HG02588 (cell line): ENCODE measurements around the gene AKR1D1.
A peak's percentile ranks its signal among the peaks of the same experiment; 100 is the strongest.
"Not testable (repeated sequence)": the region's sequence is repeated elsewhere in the genome, so short reads cannot be mapped to it uniquely, and the experiment has no call there.

Experiments used
- ATAC-seq: cut with Tn5 transposase; IDR thresholded peaks from one replicate; pipeline ENCODE4 v1.9.1; 2021; ENCODE audit warnings: mild to moderate bottlenecking, moderate library complexity; ENCODE audit not compliant: unreplicated experiment

AKR1D1 gene

DNA sequence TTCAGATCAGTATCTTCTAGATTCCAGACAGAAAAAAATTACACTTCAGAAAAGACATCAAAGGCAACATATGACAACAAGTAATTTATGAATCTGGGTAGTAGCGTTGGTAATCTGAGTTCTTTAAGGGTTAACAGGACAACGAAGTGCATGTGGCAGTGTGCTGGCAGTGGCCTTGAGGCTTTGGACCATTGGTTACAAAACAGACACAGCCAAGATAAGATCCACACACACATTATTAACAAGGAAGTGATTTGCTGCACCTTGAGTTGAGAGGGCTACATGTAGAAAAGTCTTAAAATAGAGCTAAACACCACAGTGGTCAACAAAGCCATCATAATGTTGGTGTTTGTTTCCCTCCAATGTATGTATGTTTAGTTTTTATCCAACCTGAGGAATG lies 40.6 kb downstream of the AKR1D1 start:
- no peak for ATAC-seq

DNA sequence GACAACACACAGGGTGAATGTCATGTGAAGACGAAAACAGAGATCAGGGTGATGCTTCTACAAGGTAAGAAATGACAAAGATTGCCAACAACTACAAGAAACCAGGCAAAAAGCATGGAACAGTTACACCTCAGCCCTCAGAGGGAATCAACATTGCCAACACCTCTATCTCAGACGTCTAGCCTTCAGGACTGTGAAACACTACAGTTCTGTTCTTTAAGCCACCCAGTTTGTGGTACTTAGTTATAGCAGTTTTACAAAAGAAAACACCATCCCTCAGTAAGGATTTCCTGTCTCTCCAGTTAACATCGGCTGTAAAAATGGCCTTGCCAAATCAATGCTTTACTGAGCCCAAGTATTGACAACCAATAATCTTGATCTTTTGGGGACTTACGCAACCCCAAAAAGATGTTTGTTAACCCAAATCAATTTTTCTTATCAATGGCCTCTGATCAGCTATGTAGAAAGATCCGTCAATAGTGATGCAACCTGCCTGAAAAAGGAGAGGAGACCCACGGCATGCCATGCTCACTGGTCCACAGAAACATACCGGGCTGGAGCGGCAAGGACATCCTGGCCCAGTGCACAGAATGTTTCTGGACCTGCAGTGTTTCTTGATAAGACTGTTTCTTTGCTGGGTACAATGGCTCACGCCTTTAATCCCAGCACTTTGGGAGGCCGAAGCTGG lies 44.0 kb downstream of the AKR1D1 start:
- ATAC-seq: no peak

DNA sequence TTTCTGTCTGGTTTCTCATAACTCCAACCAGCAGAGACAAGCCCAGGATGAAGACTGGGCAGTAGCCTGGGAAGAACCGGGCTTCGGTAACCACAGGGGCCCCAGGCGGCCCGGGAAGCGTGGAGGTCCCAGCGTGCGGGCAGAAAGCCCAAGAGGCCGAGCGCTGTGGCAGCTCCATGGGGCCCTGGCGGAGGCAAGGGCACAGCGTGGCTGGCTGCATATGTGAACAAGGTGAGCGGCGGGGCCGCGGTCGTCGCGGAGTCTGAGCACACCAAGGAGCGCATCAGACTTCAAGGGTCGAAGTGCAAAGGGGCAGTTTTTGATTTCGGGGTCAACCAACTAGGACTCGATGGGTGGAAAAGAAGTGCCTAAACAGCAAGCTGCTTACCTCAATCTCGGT lies 45.9 kb downstream of the AKR1D1 start:
- no peak for ATAC-seq

DNA sequence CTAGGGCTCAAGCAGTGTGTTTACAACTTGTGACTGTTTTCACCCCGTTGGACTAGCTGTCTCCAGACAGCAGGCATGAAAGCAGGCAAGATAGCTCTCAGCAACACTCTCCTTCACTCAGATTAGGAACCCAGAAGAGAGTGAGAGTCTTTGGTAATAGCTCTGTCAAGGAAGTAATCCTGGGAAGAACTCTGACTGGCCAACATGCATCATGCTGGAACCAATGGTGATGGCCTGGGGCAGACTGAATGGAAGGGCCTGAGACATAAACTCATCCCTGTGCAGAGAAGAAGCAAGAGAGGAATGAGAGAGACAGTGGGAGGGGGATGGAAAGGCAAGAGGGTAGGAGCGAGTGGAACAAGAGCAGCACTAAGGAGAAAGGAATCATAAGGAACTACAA lies 48.9 kb downstream of the AKR1D1 start:
- ATAC-seq: no peak

DNA sequence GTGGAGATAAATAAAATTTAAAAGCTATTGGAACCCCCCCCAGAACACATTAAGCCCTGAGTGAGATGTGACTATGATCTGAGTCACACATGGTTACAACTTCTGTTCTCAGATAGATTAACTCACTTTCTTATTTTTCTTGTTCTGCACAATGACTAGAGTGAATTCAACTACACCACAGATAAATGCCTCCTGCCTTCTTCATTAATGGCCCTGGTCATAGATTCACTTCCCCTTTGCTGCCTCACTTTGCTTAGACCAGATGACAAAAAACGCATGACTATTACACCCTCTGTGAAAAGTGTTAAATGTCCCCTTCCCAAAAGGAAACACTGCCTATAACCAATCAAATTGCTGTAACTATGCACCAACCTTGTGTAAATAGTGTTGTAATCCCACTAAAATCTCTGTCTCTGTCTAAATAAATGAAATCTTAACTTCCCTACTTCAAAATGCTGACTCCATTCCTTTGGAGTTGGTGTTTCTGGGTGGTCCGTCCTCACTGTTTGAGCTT lies 49.4 kb downstream of the AKR1D1 start:
- ATAC-seq: no peak

DNA sequence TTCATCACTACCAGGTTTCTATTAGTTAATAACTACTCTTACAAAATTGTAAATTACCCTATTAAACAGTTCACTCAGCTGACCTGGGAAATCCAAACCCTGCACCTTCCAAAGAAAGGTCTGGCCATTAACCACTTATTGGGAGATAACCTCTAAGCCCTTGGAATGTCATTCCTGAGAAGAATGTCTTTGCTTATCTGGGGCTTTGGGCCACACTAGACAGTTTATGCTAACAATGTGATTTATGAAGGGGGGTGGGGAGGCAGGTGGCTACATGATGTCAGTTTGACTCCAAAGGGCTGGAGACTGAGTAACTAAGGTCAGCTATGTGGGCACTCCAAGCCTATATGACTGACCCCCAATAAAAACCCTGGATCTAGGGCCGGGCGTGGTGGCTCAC lies 50.7 kb downstream of the AKR1D1 start:
- no peak for ATAC-seq

DNA sequence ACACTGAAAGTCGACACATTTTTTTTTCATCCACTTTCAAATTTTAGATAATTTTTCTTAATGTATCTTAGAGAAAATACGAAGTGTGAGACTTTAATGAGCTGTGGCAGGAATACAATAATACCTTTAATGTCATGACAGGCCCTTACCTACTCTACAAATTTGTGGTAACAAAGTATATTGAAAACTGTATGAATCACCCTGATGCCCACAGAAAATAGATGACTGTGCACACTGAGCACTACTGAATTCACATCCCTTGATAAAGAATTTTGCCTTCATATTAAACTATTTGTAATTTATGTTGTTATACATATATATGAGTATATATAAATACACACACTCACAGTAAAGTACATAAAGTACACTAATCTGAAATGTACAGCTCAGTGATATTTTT lies 51.7 kb downstream of the AKR1D1 start:
- no peak for ATAC-seq

DNA sequence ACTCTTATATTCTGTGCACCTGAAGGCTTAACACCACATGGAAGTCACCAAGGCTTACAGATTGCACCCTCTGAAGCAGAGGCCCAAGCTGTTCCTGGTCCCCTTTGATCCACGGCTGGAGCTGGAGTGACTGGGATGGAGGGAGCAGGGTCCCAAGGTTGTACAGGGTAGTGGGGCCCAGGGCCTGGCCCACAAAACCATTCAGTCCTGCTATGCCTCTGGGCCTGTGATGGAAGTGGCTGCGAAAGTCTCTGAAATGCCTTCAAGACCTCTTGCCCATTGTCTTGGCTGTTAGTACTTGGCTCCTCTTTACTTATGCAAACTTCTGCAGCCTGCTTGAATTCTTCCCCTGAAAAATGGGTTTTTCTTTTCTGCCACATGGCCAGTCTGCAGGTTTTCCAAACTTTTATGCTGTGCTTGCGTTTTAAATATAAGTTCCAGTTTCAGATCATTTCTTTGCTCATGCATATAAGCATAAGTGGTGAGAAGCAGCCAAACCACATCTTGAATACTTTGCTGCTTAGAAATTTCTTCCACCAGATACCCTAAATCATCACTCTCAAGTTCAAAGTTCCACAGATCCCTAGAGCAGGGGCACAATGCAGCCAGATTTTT lies 53.4 kb downstream of the AKR1D1 start:
- ATAC-seq: no peak

DNA sequence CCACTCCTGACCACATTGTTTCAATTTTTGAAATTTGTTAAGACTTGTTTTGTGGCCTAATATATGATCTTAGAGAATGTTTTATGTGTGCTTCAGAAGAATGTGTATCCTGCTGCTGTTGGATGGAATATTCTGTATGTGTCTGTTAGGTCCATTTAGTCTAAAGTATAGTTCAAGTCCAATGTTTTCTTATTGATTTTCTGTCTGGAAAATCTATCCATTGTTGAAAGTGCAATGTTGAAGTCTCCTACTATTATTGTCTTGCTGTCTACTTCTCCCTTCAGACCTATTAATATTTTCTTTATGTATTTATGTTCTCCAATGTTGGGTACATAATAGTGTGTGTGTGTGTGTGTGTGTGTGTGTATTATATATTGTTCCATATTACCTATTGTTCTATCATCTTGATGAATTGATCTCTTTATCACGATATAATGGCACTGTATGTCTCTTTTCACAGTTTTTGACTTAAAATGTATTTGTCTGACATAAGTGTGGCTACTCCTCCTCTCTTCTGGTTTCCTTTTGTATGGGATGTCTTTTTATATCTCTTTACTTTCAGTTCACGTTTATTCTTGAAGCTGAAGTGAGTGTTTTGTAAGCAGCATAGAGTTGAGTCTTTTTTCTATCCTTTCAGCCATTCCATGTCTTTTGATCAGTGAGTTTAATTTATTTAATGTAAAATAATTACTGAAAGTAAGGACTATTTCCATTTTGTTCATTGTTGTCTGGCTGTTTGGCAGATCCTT lies 61.3 kb downstream of the AKR1D1 start:
- peak; percentile 76 for ATAC-seq

DNA sequence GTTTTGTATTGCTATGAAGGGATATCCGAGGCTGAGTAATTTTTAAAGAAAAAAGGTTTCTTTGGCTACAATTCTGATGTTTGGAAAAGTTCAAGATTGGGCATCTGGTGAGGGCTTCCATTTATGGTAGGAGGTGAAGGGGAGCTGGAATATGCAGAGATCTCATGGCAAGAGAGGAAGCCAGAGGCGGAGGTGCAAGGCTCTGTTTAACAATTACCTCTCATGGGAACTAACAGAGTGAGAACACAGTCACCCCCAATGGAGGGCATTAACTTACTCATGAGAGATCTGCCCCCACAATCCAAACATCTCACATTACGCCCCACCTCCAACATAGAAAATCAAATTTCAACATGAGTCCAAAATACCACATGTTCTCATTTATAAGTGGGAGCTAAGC lies 62.0 kb downstream of the AKR1D1 start:
- peak; percentile 35 for ATAC-seq

DNA sequence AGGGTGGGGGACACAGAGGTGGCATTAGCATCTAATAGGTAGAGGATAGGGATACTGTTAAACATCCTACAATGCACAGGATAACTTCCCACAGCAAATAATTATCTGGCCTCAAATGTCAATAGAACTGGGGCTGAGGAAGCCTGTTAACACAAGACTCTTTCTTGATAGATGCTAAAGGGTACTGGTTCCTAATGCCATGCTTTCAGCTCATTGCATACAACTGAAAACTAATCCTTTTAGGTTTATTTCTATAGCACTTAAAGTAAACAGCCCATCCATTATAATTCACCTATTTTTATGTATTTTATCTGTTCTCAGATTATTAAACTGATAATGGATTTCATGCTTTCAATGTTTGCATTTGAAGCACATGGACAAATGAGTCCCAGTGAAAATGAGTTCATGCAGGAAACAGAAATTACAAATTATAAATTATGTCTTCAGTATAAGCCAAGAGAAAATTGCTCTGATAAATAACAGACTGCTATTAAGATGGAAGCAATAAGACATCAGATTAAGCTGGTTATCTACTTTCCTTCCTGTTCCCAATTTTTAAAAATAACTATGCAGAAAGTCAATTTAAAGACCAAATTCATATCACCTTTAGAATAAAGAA lies 66.4 kb downstream of the AKR1D1 start:
- no peak for ATAC-seq

DNA sequence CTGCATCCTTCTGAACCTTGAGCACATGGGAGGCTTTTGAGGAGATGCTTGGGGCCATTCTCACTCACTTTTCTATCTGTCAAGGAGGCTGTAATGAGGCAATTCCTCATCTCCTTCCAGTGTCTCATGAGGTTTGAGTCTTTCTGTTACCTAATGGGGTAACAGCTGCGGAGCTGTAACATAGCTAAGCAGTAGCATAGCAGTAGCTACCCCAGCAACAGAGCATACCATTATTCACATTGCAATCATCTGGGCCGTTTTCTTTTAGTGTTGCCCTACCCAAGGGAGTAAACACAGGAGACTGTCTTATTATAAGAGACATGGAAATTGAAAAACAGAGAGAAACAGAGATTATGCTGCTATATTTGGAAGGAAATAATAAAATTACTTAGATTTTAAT lies 68.7 kb downstream of the AKR1D1 start:
- no peak for ATAC-seq

DNA sequence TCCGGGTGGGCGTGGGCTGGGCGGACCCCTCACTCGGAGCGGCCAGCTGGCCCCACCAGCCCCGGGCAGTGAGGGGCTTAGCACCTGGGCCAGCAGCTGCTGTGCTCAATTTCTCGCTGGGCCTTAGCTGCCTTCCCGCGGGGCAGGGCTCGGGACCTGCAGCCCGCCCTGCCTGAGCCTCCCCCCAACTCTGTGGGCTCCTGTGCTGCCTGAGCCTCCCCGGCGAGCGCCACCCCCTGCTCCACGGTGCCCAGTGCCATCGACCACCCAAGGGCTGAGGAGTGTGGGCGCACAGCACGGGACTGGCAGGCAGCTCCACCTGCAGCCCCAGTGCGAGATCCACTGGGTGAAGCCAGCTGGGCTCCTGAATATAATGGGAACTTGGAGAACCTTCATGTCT lies 70.0 kb downstream of the AKR1D1 start:
- not testable (repeated sequence) for ATAC-seq

DNA sequence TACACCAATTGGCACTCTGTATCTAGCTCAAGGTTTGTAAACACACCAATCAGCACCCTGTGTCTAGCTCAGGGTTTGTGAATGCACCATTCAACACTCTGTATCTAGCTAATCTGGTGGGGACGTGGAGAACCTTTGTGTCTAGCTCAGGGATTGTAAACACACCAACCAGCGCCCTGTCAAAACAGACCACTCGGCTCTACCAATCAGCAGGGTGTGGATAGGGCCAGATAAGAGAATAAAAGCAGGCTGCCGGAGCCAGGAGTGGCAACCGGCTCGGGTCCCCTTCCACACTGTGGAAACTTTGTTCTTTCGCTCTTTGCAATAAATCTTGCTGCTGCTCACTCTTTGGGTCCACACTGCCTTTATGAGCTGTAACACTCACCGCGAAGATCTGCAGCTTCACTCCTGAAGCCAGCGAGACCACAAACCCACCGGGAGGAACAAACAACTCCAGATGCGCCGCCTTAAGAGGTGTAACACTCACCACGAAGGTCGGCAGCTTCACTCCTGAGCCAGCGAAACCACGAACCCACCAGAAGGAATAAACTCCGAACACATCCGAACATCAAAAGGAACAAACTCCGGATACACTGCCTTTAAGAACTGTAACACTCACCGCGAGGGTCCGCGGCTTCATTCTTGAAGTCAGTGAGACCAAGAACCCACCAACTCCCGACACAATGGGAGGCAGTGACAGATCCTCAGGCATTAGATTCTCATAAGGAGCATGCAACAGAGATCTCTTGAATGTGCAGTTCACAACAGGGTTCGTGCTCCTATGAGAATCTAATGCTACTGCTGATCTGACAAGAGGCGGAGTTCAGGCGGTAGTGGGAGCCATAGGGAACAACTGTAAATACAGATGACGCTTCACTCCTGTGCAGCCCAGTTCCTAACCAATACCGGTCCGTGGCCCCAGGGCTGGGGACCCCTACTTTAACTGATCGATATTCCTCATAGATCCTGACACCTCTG lies 70.8 kb downstream of the AKR1D1 start:
- not testable (repeated sequence) for ATAC-seq

DNA sequence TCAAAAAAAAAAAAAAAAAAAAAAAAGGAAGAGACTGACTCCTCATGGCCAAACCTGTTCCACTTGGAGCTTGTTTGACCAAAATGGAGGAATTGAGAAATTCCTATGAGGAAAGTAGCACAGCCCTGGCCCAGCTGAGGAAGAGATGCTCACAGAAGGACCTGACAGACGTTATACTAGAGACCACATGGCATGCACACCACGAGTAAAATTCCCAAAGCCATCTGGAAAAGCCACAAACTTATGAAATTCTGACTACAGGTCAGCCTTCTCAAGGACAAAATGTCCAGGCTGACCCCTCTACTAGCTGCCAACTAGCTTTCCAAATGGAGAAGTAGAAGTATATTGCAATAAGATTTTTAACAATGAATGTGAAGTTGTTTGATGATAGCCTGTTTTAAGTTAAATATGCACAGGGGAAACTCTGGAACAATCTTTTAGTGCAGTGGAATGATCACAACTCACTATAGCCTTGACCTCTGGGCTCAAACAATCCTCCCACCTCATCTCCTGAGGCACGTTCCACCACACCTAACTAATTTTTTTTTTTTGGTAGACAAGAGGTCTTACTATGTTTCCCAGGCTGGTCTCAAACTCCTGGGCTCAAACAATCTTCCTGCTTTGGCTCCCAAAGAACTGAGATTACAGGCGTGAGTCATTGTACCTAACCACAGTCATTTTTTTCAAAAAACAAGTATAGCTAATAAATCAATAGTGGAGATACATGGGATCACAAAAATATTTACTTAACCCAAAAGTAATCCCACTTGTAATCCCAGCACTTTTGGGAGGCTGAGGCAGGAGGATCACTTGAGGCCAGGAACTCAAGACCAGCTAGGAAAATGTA lies 75.7 kb downstream of the AKR1D1 start:
- ATAC-seq: no peak

DNA sequence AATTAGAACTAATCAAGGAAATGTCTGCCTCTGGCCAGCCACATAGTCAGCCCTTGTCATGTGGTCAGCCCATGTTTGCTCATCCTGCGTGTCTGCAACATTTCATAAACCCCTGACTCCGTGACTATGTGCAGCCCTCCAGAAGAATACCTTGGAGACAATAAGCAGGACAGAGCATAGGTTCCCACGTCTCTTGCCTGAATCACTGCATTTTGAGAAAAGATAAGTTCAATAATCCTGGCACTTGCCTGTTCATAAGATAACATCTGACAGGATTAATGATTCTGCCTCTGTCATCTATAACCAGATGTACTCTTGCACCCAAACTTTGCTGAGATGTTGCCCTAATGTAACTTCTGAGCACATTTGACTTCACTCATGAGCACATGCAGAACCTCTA lies 78.4 kb downstream of the AKR1D1 start:
- no peak for ATAC-seq

DNA sequence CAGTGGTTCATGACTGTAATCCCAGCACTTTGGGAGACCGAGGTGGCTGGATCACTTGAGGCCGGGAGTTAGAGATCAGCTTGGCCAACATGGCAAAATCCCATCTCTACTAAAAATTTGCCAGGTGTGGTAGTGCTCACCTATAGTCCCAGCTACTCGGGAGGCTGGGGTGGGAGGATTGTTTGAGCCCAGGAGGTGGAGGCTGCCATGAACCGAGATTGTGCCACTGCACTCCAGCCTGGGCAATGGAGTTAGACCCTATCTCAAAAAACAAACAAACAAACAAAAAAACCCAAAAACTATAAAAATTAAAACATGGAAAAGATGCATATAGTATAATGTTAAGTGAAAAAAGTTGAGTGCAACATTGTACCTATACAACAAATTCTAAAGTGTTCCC lies 81.4 kb downstream of the AKR1D1 start:
- no peak for ATAC-seq

DNA sequence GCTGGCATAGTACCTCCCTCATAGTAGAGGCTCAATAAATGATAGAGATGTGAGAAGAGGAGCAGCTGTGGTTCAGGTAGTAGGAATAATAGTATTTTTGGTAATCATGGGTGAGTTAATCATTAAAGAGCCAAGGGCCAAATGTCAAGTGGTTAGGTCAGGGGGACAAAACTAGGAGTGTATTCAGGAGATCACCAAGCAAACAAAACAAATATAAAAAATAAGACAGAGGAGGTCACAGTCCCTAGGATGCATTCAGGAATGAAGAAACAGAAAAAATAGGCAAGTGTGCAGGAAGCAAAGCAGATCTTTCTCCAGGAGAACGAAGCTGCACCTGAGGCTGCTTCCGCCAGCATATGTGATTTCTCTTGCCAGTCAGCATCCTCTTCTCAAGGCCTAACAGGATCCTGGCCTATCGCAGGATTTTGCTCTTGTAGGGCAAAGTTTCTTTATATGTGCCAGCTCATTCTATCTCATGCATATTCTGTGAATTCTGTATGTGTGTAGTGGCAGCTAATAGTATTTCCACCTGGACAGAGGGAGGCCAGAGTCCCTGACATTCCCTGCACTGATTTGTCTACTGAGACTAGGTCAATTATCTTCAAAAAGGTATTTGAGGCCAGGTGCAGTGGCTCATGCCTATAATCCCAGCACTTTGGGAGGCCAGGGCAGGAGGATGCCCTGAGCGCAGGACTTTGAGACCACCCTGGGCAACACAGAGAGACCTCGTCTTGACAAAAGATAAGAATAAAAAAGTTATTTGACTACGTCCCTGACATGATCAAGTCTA lies 82.7 kb downstream of the AKR1D1 start:
- ATAC-seq: no peak

DNA sequence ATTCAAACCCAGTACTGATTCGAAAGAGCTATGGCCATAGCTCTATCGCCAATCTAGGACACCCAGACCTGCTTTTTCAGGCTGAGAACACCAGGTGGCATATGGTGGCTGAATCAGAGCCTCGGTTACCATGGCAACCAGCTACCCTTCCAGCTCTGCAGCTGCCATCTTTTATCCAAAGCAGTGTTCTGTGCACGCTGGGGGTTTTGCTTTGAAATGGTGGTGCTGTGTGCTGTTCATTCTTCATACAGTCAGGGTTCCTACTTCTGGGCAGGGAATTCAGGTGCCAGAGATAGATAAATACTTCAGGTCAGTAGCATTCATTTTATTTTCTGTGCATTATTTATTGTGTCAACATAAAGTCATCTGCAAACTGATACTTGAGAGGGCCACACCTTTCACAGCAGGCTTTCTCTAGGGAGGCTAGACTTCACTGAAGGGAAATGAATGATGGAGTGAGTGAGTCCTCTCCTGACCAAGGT lies 85.4 kb downstream of the AKR1D1 start:
- ATAC-seq: peak; percentile 100
